ENCODE measurements around the gene OSBP2.
A peak's percentile ranks its signal among the peaks of the same experiment; 100 is the strongest.
"Not testable (repeated sequence)": the region's sequence is repeated elsewhere in the genome, so short reads cannot be mapped to it uniquely, and the experiment has no call there.

Gene OSBP2

GRCh38 chr22:30694640-30695350 lies at the start of gene OSBP2:
Gene OSBP2 (plus strand): TSS chr22:30694874. CDS start chr22:30694910, 36 bp downstream.
- DNase-seq (ENCODE audit: low read depth), result no peak

GRCh38 chr22:30646518-30647160 lies 48.0 kb upstream of the OSBP2 start:
- DNase-seq (ENCODE audit: low read depth), result no peak

- no peak for DNase-seq (ENCODE audit: low read depth)
Observed at GRCh38 chr22:30647536-30647935, 47.1 kb upstream of the OSBP2 start.

GRCh38 chr22:30648825-30649224 lies 45.8 kb upstream of the OSBP2 start:
- no peak for DNase-seq (ENCODE audit: low read depth)

GRCh38 chr22:30649430-30650007 lies 45.2 kb upstream of the OSBP2 start:
- peak; percentile 48 for DNase-seq (ENCODE audit: low read depth)

GRCh38 chr22:30650508-30651116 lies 44.1 kb upstream of the OSBP2 start:
- no peak for DNase-seq (ENCODE audit: low read depth)

GRCh38 chr22:30652852-30653251 lies 41.8 kb upstream of the OSBP2 start:
- no peak for DNase-seq (ENCODE audit: low read depth)

- DNase-seq (ENCODE audit: low read depth), result no peak
Observed at GRCh38 chr22:30654361-30654760, 40.3 kb upstream of the OSBP2 start.

GRCh38 chr22:30655532-30655931 lies 39.1 kb upstream of the OSBP2 start:
- no peak for DNase-seq (ENCODE audit: low read depth)

- DNase-seq (ENCODE audit: low read depth), result no peak
Observed at GRCh38 chr22:30662040-30662439, 32.6 kb upstream of the OSBP2 start.

- no peak for DNase-seq (ENCODE audit: low read depth)
Observed at GRCh38 chr22:30664798-30665197, 29.9 kb upstream of the OSBP2 start.

- no peak for DNase-seq (ENCODE audit: low read depth)
Observed at GRCh38 chr22:30665266-30665665, 29.4 kb upstream of the OSBP2 start.

GRCh38 chr22:30665786-30666185 lies 28.9 kb upstream of the OSBP2 start:
- DNase-seq (ENCODE audit: low read depth), result no peak

GRCh38 chr22:30667107-30667493 lies 27.6 kb upstream of the OSBP2 start:
- DNase-seq (ENCODE audit: low read depth), result no peak

- peak; percentile 88 for DNase-seq (ENCODE audit: low read depth)
Observed at GRCh38 chr22:30667494-30668385, 26.9 kb upstream of the OSBP2 start, which contains the start of gene DUSP18. Gene DUSP18 (minus strand): TSS chr22:30667875. CDS start chr22:30664003, 3,872 bp downstream.

- DNase-seq (ENCODE audit: low read depth), result no peak
Observed at GRCh38 chr22:30668386-30668710, 26.3 kb upstream of the OSBP2 start.

GRCh38 chr22:30671071-30671470 lies 23.6 kb upstream of the OSBP2 start:
- no peak for DNase-seq (ENCODE audit: low read depth)

GRCh38 chr22:30673136-30673535 lies 21.5 kb upstream of the OSBP2 start:
- no peak for DNase-seq (ENCODE audit: low read depth)

- no peak for DNase-seq (ENCODE audit: low read depth)
Observed at GRCh38 chr22:30674482-30674881, 20.2 kb upstream of the OSBP2 start.

- DNase-seq (ENCODE audit: low read depth), result no peak
Observed at GRCh38 chr22:30675436-30675835, 19.2 kb upstream of the OSBP2 start.

GRCh38 chr22:30676565-30676964 lies 18.1 kb upstream of the OSBP2 start:
- DNase-seq (ENCODE audit: low read depth), result not testable (repeated sequence)
